ENCODE measurements around the gene CACNA2D3. TPM values are rescaled to one million over a fixed set of nuclear protein-coding genes. Genes with fewer than 3 reads are reported as not detected.
"Not testable (repeated sequence)": the region's sequence is repeated elsewhere in the genome, so short reads cannot be mapped to it uniquely, and the experiment has no call there.

CACNA2D3 gene
- total RNA-seq, 8 experiments from 2014 or later: 0.49 to 20.7 (median 9.7) TPM; not detected in 1

DNA sequence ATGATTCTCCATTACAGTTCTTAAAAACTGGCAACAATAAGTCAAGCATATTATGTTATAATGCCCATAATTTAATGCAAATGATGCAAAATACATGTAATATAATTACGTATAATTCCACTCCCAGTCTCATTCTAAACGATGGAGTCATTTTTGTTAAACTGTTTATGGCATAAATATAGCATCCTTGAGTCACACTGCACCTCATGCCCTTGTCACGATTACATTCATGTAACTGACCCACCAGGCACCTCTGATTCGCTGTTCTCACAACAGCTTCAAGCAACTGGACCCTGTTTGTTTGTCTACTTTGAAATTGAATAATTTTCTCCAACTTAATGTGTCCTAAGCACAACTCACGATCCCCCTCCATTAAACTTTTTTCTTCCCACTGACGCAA lies 953.5 kb downstream of the CACNA2D3 start:
- in situ Hi-C loops (cut with MboI; ENCODE audit: low pct_unique_long_range_greater_than_20kb in 2 of 9, low sequenced_read_pairs in 9 of 9, unreplicated experiment in 9 of 9): no loop called here

DNA sequence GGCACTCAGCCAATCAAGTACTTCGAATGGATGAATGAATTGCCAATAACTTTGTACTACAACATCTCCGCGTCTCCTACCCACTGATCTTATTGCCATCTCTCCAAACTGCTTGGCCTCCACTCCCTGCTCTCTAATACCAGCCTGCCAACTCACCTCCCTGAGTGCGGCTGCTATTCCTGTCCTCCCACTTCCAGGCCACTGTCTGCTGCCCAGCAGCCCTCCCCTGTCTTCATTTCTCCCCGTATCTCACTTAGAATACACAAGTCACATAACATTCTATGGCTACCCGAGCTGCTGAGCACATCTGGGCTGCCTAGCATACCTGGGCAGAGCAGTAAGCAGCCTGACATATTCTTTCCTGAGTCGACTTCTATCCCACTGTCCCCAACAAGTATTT lies 955.4 kb downstream of the CACNA2D3 start:
- H3K4me3 ChIP-seq: no peak overlapping the region
- in situ Hi-C loops (cut with MboI; ENCODE audit: low pct_unique_long_range_greater_than_20kb in 2 of 9, low sequenced_read_pairs in 9 of 9, unreplicated experiment in 9 of 9): no loop called here
- no peak for ATAC-seq (replicated peaks in 6 of 8)
- H3K4me1 ChIP-seq (replicated peaks in 1 of 2): peaks cover 0 to 10% of the 10 kb centered on the region in 2 donors
- H3K27ac ChIP-seq: no peak overlapping the region
- WGBS, 10 experiments: 45 to 94% (median 78%) methylated on average over 1 to 6 of the region's 7 CpGs

More for the DNA sequence above, 953.5 kb downstream of the CACNA2D3 start:
- Histone ChIP-seq H3K4me3 (no peak overlapping the region), H3K4me1 (replicated peaks in 1 of 2) (peaks cover 0 to 10% of the 10 kb centered on the region in 2 donors), H3K27ac (no peak overlapping the region)
- 50 to 94% (median 86%) methylated on average over 2 to 6 of the region's 6 CpGs; no CpG with 5 or more reads in 1 of the 10 experiments for WGBS, 10 experiments
- ATAC-seq (replicated peaks in 6 of 8): peak in 1 of 8 experiments; percentile 71

DNA sequence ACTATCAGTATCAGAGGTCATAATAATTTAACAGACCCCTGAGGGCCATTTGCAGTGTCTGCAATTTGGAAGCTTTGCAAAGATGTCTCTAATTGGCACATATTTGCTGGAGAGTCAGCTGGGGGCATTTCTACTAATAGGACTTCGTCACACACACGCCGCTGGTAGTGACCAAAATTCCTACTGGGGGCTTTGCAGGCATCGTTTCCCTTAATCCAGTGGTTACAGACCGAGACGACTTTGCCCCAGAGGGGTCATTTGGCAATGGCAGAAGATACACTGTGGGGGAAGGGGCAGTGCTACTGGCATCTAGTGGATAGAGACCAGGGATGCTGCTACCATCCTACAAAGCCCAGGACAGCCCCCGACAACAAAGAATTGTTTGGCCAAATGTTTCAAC lies 956.5 kb downstream of the CACNA2D3 start:
- Histone ChIP-seq H3K4me3 (no peak overlapping the region), H3K27ac (no peak overlapping the region), H3K4me1 (replicated peaks in 1 of 2) (peaks cover 0 to 10% of the 10 kb centered on the region in 2 donors)
- WGBS, 10 experiments: 57 to 100% (median 80%) methylated on average over 1 to 6 of the region's 7 CpGs; no CpG with 5 or more reads in 1 of the 10 experiments
- in situ Hi-C loops (cut with MboI; ENCODE audit: low pct_unique_long_range_greater_than_20kb in 2 of 9, low sequenced_read_pairs in 9 of 9, unreplicated experiment in 9 of 9): no loop called here
- ATAC-seq (replicated peaks in 6 of 8): no peak

DNA sequence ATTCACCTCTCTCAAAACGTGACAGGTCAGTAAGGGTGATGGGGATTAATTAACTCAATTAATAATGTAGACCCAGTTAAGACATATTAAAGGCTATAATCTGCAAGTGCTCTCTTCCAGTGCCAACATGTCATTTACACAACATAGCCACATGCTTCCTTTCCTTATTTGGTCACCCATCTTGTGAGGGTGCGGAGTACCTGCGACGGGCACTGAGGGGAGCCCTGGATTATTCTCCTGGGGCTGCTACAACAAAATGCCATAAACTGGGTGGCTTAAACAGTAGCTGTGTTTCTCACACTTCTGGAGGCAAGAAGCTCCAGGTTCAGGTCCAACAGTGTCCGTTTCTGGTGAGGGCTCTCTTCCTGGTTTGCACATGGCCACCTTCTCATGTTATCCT lies 962.9 kb downstream of the CACNA2D3 start:
- Histone ChIP-seq H3K4me3 (no peak overlapping the region), H3K4me1 (replicated peaks in 1 of 2) (no peaks in the 10 kb centered on the region), H3K27ac (no peak overlapping the region)
- in situ Hi-C loops (cut with MboI; ENCODE audit: low pct_unique_long_range_greater_than_20kb in 2 of 9, low sequenced_read_pairs in 9 of 9, unreplicated experiment in 9 of 9): no loop called here
- WGBS, 10 experiments: 0 to 83% (median 0%) methylated on average over 1 to 5 of the region's 5 CpGs; no CpG with 5 or more reads in 1 of the 10 experiments
- no peak for ATAC-seq (replicated peaks in 6 of 8)

DNA sequence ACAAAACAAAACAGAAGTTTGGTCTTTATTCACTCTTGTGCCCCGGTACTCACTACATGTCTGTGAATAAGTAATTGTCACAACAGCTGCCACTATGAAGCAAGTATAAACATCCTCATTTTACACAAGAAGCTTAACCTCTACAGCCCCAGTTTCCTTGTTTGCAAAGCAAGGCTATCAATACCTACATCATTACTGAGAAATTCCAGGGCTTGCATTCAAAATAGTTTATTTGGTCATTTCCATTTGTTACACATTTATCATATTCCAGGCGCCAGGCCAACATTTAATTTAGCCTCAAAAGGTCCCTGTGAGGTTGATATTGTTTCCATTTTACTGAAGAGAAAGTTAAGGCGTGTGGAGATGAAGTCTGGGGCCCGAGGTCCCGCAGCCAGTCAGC lies 966.9 kb downstream of the CACNA2D3 start:
- in situ Hi-C loops (cut with MboI; ENCODE audit: low pct_unique_long_range_greater_than_20kb in 2 of 9, low sequenced_read_pairs in 9 of 9, unreplicated experiment in 9 of 9): no loop called here
- no peaks in the 10 kb centered on the region for H3K4me1 ChIP-seq (replicated peaks in 1 of 2)
- 14 to 100% (median 80%) methylated on average over 1 to 5 of the region's 5 CpGs; no CpG with 5 or more reads in 2 of the 10 experiments for WGBS, 10 experiments
- no peak for ATAC-seq (replicated peaks in 6 of 8)
- no peak overlapping the region for H3K27ac ChIP-seq
- no peak overlapping the region for H3K4me3 ChIP-seq

DNA sequence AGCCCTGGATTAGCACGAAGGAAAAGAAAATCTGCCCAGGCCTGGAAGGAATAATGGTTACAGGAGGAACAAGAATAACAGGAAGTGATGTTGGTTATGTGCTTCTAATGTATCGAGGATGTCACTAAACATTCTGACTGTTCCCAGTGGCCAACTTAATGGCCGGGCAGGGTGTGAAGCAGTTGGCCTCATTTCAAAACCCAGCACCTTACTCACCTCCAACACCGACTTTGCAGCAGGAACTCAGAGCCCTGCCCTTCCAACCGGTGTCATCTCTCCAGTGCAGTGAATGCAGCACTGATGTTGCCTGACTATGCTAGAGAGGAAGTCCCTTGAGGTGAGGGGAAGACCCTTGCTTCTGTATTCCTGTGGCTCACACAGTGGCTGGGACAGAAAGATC lies 967.9 kb downstream of the CACNA2D3 start:
- no peak for ATAC-seq (replicated peaks in 6 of 8)
- in situ Hi-C loops (cut with MboI; ENCODE audit: low pct_unique_long_range_greater_than_20kb in 2 of 9, low sequenced_read_pairs in 9 of 9, unreplicated experiment in 9 of 9): no loop called here

DNA sequence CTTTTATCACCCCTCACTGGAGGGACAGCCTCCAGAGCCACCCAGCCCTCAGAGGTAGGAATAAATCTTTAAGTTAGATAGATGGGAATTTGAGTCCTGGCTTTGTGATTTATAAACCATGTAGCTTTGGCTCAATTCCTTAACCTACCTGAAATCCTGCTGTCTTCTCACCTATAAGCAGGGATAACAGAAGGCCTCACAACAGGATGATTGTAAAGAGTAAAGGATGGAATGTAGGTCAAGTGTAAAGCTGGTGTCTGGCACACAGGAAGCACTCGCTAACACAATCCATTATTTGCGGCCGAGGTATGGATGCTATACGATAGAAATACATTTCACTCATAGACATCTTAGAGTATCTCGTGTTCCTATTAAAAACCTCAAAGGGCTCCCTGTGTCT lies 968.4 kb downstream of the CACNA2D3 start:
- Histone ChIP-seq H3K4me1 (replicated peaks in 1 of 2) (no peaks in the 10 kb centered on the region), H3K27ac (no peak overlapping the region), H3K4me3 (no peak overlapping the region)
- 0 to 100% (median 84%) methylated on average over 1 to 5 of the region's 5 CpGs; no CpG with 5 or more reads in 4 of the 10 experiments for WGBS, 10 experiments
- in situ Hi-C loops (cut with MboI; ENCODE audit: low pct_unique_long_range_greater_than_20kb in 2 of 9, low sequenced_read_pairs in 9 of 9, unreplicated experiment in 9 of 9): no loop called here
- no peak for ATAC-seq (replicated peaks in 6 of 8)

More for the DNA sequence above, 967.9 kb downstream of the CACNA2D3 start:
- H3K4me1 ChIP-seq (replicated peaks in 1 of 2): no peaks in the 10 kb centered on the region
- H3K27ac ChIP-seq: no peak overlapping the region
- H3K4me3 ChIP-seq: no peak overlapping the region
- 56 to 100% (median 72%) methylated on average over 1 to 5 of the region's 5 CpGs; no CpG with 5 or more reads in 1 of the 10 experiments for WGBS, 10 experiments

DNA sequence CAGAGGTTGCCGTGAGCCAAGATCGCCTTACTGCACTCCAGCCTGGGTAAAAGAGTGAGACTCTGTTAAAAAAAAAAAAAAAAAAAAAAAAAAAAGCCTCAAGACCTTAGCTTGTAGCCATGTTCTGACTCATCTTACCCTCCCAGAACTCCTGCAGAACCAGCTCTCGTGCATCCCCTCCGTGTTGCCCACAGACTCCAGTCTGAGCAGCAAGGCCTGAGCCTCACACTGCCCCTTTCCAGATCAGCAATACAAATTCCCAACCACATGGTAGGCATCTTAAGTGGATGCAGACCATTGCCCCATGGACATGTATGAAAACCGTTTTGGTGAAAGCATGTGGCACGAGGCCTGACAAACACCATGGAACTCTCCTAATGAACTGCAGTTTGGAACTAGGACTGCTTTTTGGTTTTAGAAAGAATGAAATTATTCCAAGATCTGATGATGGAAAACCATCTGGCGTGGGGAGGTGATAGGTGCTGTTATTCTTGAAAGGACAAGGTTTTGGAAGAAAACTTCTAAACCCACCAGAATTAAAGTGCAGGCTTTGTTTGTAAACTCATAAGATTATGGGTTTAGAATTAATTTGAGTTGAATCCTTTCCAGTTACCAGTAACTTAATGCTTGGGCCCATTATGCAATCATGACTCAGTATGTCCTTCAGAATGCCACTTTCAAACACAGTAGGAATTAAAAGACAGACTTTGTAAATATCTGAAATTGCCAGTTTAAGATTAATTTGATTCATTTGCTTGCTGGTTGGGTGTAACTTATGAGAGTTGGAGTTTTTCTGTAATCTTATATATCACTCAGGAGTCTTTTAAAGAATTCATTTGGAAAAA lies 969.3 kb downstream of the CACNA2D3 start:
- ATAC-seq (replicated peaks in 6 of 8): no peak
- no peaks in the 10 kb centered on the region for H3K4me1 ChIP-seq (replicated peaks in 1 of 2)
- H3K27ac ChIP-seq: no peak overlapping the region
- no peak overlapping the region for H3K4me3 ChIP-seq
- in situ Hi-C loops (cut with MboI; ENCODE audit: low pct_unique_long_range_greater_than_20kb in 2 of 9, low sequenced_read_pairs in 9 of 9, unreplicated experiment in 9 of 9): no loop called here
- WGBS, 10 experiments: 17 to 100% (median 82%) methylated on average over 1 to 6 of the region's 7 CpGs; no CpG with 5 or more reads in 2 of the 10 experiments

DNA sequence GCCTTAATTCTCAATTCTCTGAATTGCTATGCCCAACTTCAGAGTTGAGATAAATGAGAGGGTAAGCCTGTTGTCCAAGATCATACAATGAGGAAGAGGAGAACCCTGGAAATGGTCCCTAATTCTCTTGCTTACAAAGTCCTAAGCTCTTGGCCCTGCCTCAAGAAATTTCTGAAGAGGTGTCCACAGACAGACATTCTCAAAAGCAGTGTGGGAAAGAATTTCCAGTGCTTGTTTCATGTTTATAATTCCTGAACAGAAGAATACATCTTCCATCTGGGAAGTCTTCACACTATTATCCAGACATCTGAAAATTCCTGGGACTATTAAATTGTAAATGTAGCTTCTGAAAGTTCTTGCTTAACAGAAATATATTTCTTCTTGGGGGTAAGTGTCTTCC lies 972.3 kb downstream of the CACNA2D3 start:
- H3K4me1 ChIP-seq (replicated peaks in 1 of 2): no peaks in the 10 kb centered on the region
- no peak overlapping the region for H3K27ac ChIP-seq
- in situ Hi-C loops (cut with MboI; ENCODE audit: low pct_unique_long_range_greater_than_20kb in 2 of 9, low sequenced_read_pairs in 9 of 9, unreplicated experiment in 9 of 9): no loop called here
- ATAC-seq (replicated peaks in 6 of 8): no peak
- no peak overlapping the region for H3K4me3 ChIP-seq

DNA sequence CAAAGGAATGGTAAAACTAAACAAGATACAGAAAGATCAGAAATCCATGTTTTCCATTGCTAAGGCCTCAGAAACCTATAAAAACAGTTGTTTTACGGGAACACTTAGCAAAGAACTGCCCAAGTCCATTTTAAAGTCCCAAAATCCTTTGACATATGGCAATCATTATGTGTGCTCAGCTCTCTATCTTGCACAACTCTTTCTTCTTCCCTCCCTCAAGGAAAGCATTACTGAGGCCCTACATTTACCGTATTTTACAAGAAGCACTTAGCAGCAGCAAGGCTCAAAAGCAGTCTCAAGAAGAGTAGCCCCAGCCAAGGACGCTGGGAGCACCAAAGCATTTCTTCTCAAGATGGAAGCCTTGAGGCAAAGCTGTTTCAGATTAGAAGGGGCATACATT lies 975.1 kb downstream of the CACNA2D3 start:
- WGBS, 10 experiments: 11 to 89% (median 72%) methylated on average over 1 to 3 of the region's 3 CpGs; no CpG with 5 or more reads in 2 of the 10 experiments
- no peak overlapping the region for H3K27ac ChIP-seq

DNA sequence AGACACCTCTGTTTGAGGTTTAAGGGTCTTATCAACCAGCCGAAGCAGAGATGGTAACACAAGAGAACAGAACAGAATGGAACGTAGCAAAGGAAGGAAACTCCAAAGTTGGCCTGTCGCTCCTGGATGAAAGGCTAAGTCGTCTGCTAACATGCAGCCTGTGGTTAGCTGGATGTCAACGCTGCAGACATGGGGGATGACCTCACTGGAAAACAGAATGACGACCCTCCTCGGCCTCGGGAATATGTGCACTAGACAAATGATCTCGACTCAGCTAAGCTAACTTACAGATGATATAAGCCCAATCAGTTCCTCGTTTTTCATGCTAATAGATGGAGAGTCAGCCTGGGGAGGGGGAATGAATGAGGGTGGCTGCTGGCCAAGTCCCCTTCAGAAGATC lies 983.3 kb downstream of the CACNA2D3 start:
- Histone ChIP-seq H3K4me1 (replicated peaks in 1 of 2) (peaks cover 0 to 6% of the 10 kb centered on the region in 2 donors), H3K4me3 (no peak overlapping the region), H3K27ac (no peak overlapping the region)
- WGBS, 10 experiments: 61 to 85% (median 71%) methylated on average over 1 to 10 of the region's 10 CpGs; no CpG with 5 or more reads in 2 of the 10 experiments
- peak in 3 of 8 experiments; percentile 22 to 94 (median 55) for ATAC-seq (replicated peaks in 6 of 8)
- in situ Hi-C loops (cut with MboI; ENCODE audit: low pct_unique_long_range_greater_than_20kb in 2 of 9, low sequenced_read_pairs in 9 of 9, unreplicated experiment in 9 of 9): no loop called here

More for the DNA sequence above, 975.1 kb downstream of the CACNA2D3 start:
- ATAC-seq (replicated peaks in 6 of 8): peak in 2 of 8 experiments; percentile 71 to 88
- in situ Hi-C loops (cut with MboI; ENCODE audit: low pct_unique_long_range_greater_than_20kb in 2 of 9, low sequenced_read_pairs in 9 of 9, unreplicated experiment in 9 of 9): no loop called here
- no peak overlapping the region for H3K4me3 ChIP-seq
- no peaks in the 10 kb centered on the region for H3K4me1 ChIP-seq (replicated peaks in 1 of 2)

DNA sequence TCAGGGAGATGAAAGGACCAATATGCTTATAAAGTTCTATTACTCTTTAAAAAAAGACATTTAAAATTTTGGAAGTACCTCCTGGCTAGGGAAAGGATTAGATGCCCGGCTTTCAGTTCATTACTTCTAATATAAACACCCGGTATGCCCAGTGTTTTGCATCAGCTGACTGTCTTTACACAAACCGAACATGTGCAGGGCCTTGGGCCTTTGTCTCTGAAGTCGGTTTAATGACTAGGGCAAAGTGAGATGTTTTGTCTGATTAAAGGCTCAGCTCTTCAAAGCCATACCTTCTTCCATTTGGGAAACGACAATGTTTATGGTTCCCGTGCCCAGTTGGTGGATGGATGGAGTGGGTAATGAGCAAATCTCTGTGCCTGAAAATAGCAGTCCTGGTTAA lies 984.8 kb downstream of the CACNA2D3 start:
- peak in 1 of 8 experiments; percentile 53 for ATAC-seq (replicated peaks in 6 of 8)
- no peak overlapping the region for H3K4me3 ChIP-seq
- WGBS, 10 experiments: 31 to 96% (median 64%) methylated on average over 1 to 6 of the region's 6 CpGs; no CpG with 5 or more reads in 1 of the 10 experiments

DNA sequence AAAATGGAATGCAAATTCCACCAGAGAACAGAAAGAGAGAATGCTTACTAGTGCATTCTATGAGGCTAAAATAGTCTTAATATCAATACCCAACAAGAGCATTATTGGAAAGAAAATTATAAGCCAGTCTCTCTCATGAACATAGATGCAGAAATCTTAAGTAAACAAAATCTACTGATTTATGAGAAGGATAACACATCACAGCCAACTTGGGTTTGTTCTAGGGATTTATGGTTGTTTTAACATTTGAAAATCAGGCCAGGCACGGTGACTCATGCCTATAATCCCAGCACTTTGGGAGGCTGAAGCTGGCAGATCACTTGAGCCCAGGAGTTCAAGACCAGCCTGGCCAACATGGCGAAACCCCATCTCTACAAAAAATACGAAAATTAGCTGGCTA lies 989.6 kb downstream of the CACNA2D3 start:
- H3K4me3 ChIP-seq; H3K4me1 ChIP-seq (replicated peaks in 1 of 2); in situ Hi-C loops (cut with MboI; ENCODE audit: low pct_unique_long_range_greater_than_20kb in 2 of 9, low sequenced_read_pairs in 9 of 9, unreplicated experiment in 9 of 9); ATAC-seq (replicated peaks in 6 of 8); H3K27ac ChIP-seq: not testable (repeated sequence)
- WGBS, 10 experiments: 21 to 85% (median 57%) methylated on average over 1 to 3 of the region's 3 CpGs; no CpG with 5 or more reads in 4 of the 10 experiments

More for the DNA sequence above, 984.8 kb downstream of the CACNA2D3 start:
- Histone ChIP-seq H3K27ac (no peak overlapping the region), H3K4me1 (replicated peaks in 1 of 2) (peaks cover 0 to 6% of the 10 kb centered on the region in 2 donors)
- in situ Hi-C loops (cut with MboI; ENCODE audit: low pct_unique_long_range_greater_than_20kb in 2 of 9, low sequenced_read_pairs in 9 of 9, unreplicated experiment in 9 of 9): no loop called here

Data from motor neuron (in vitro differentiated cells).